H9 (cell line): ENCODE measurements around the gene KRT1. TPM values are rescaled to one million over a fixed set of nuclear protein-coding genes. Genes with fewer than 3 reads are reported as not detected.

Experiments used
- DNase-seq: peaks from one replicate; pipeline ENCODE4 v3.0.0-alpha.2; 2017
- H2AFZ ChIP-seq: one replicate; pipeline ENCODE4 v1.6.1; 2013; ENCODE audit warnings: mild to moderate bottlenecking, low read length, control low read depth, moderate library complexity
- H2AK5ac ChIP-seq: 2 replicates; pipeline ENCODE4 v1.6.1; 2013; ENCODE audit warnings: low read length, control low read depth, mixed read lengths; ENCODE audit not compliant: insufficient read length
- H2BK120ac ChIP-seq: one replicate; pipeline ENCODE4 v1.6.1; 2013; ENCODE audit warnings: low read depth, mild to moderate bottlenecking, low read length, control low read depth, inconsistent platforms; ENCODE audit not compliant: poor library complexity, severe bottlenecking
- H2BK12ac ChIP-seq: 2 replicates; pipeline ENCODE4 v1.6.1; 2013; ENCODE audit warnings: low read length, control low read depth, mixed read lengths, low read depth; ENCODE audit not compliant: insufficient read length
- H2BK15ac ChIP-seq: 2 replicates; pipeline ENCODE4 v1.6.1; 2013; ENCODE audit warnings: low read depth, low read length, control low read depth
- H2BK20ac ChIP-seq: one replicate; pipeline ENCODE4 v1.6.1; 2013; ENCODE audit warnings: low read depth, mild to moderate bottlenecking, low read length, control low read depth, inconsistent platforms; ENCODE audit not compliant: poor library complexity, severe bottlenecking
- H2BK5ac ChIP-seq: 2 replicates; pipeline ENCODE4 v1.6.1; 2013; ENCODE audit warnings: low read length, control low read depth, mixed read lengths; ENCODE audit not compliant: insufficient read length
- H3K14ac ChIP-seq: 2 replicates; pipeline ENCODE4 v1.6.1; 2013; ENCODE audit warnings: low read length, control low read depth; ENCODE audit not compliant: insufficient read depth
- H3K18ac ChIP-seq: 2 replicates; pipeline ENCODE4 v1.6.1; 2013; ENCODE audit warnings: low read depth, mild to moderate bottlenecking, mixed read lengths, low read length, control low read depth; ENCODE audit not compliant: insufficient read length
- H3K23ac ChIP-seq: 2 replicates; pipeline ENCODE4 v1.6.1; 2013; ENCODE audit warnings: low read length, control low read depth, mixed read lengths, low read depth; ENCODE audit not compliant: insufficient read length
- H3K23me2 ChIP-seq: 2 replicates; pipeline ENCODE4 v1.6.1; 2013; ENCODE audit warnings: low read depth, mild to moderate bottlenecking, mixed read lengths, low read length, control low read depth; ENCODE audit not compliant: insufficient read length, poor library complexity, severe bottlenecking
- H3K27ac ChIP-seq: 2 replicates; pipeline ENCODE4 v1.5.1; 2013; ENCODE audit warnings: low read length, control low read depth, mixed read lengths, low read depth; ENCODE audit not compliant: insufficient read length
- H3K27me3 ChIP-seq: 2 replicates; pipeline ENCODE4 v1.6.1; 2013; ENCODE audit warnings: low read length, control low read depth, inconsistent platforms; ENCODE audit not compliant: insufficient read depth
- H3K4ac ChIP-seq: 2 replicates; pipeline ENCODE4 v1.6.1; 2013; ENCODE audit warnings: low read depth, mild to moderate bottlenecking, control low read depth, inconsistent platforms, low read length, moderate library complexity
- H3K4me1 ChIP-seq: 2 replicates; pipeline ENCODE4 v1.6.1; 2013; ENCODE audit warnings: low read length, control low read depth, inconsistent platforms; ENCODE audit not compliant: insufficient read depth
- H3K4me2 ChIP-seq: 2 replicates; pipeline ENCODE4 v1.6.1; 2013; ENCODE audit warnings: low read length, control low read depth, mixed read lengths; ENCODE audit not compliant: insufficient read length, insufficient read depth
- H3K56ac ChIP-seq: 2 replicates; pipeline ENCODE4 v1.6.1; 2013; ENCODE audit warnings: low read depth, mild to moderate bottlenecking, mixed read lengths, low read length, control low read depth; ENCODE audit not compliant: insufficient read length
- H3K79me1 ChIP-seq: 2 replicates; pipeline ENCODE4 v1.6.1; 2013; ENCODE audit warnings: low read depth, mild to moderate bottlenecking, moderate library complexity, low read length, control low read depth, inconsistent platforms; ENCODE audit not compliant: insufficient read depth, poor library complexity, severe bottlenecking
- H3K79me2 ChIP-seq: 2 replicates; pipeline ENCODE4 v1.6.1; 2013; ENCODE audit warnings: low read length, control low read depth, inconsistent platforms; ENCODE audit not compliant: insufficient read depth
- H3K9ac ChIP-seq: 2 replicates; pipeline ENCODE4 v1.6.1; 2013; ENCODE audit warnings: low read length, control low read depth, mixed read lengths; ENCODE audit not compliant: insufficient read length; ENCODE audit errors: extremely low read depth
- H3K9me3 ChIP-seq: one replicate; pipeline ENCODE4 v1.6.1; 2013; ENCODE audit warnings: low read depth, low read length, inconsistent platforms; ENCODE audit not compliant: control insufficient read depth
- H3T11ph ChIP-seq: one replicate; pipeline ENCODE4 v1.6.1; 2013; ENCODE audit warnings: mild to moderate bottlenecking, low read length, control low read depth, inconsistent platforms
- H4K20me1 ChIP-seq: one replicate; pipeline ENCODE4 v1.6.1; 2013; ENCODE audit not compliant: control insufficient read depth, insufficient read length, insufficient read depth
- H4K5ac ChIP-seq: 2 replicates; pipeline ENCODE4 v1.6.1; 2013; ENCODE audit warnings: low read depth, mild to moderate bottlenecking, mixed read lengths, low read length, control low read depth; ENCODE audit not compliant: insufficient read length
- H4K8ac ChIP-seq: replicated peaks from 2 replicates; pipeline ENCODE4 v1.6.1; 2013; ENCODE audit warnings: low read length, control low read depth, mixed read lengths, low read depth; ENCODE audit not compliant: insufficient read length
- H4K91ac ChIP-seq: 2 replicates; pipeline ENCODE4 v1.6.1; 2013; ENCODE audit warnings: low read depth, mild to moderate bottlenecking, moderate library complexity, mixed read lengths, low read length, control low read depth; ENCODE audit not compliant: insufficient read length
- H3K27ac Mint-ChIP-seq, 3 experiments: 2 replicates in 2 of 3; 3 replicates in 1 of 3; pipeline ENCODE4 v1.8.0; 2020 to 2021; ENCODE audit warnings: mixed read lengths in 3 of 3, mild to moderate bottlenecking in 1 of 3, moderate library complexity in 1 of 3
- H3K27me3 Mint-ChIP-seq: 2 replicates; pipeline ENCODE4 v1.8.0; 2021; ENCODE audit warnings: low read depth, mild to moderate bottlenecking, moderate library complexity, mixed read lengths
- H3K36me3 Mint-ChIP-seq, 3 experiments: 2 replicates in 2 of 3; 3 replicates in 1 of 3; pipeline ENCODE4 v1.8.0; 2020 to 2021; ENCODE audit warnings: low read depth in 3 of 3, mixed read lengths in 3 of 3; ENCODE audit not compliant: insufficient read depth in 1 of 3
- H3K4me1 Mint-ChIP-seq, 2 experiments: 2 replicates each; pipeline ENCODE4 v1.8.0; 2020; ENCODE audit warnings: mixed read lengths in 2 of 2
- H3K4me3 Mint-ChIP-seq, 2 experiments: 2 replicates in 1 of 2; 3 replicates in 1 of 2; pipeline ENCODE4 v1.8.0; 2020 to 2021; ENCODE audit warnings: mild to moderate bottlenecking in 2 of 2, mixed read lengths in 2 of 2, moderate library complexity in 1 of 2
- H3K9me3 Mint-ChIP-seq, 2 experiments: 2 replicates in 1 of 2; 3 replicates in 1 of 2; pipeline ENCODE4 v1.8.0; 2020; ENCODE audit warnings: mild to moderate bottlenecking in 2 of 2, mixed read lengths in 2 of 2, moderate library complexity in 1 of 2
- WGBS: extraction: QIAGEN DNeasy Blood & Tissue Kit; methylation state at CpG from one replicate; pipeline ENCODE4 v1.1.7; 2013; ENCODE audit warnings: missing lambda C conversion rate, low lambda C conversion rate, mixed read lengths; ENCODE audit not compliant: insufficient read length; ENCODE audit errors: extremely low coverage; 5-methylcytosine and 5-hydroxymethylcytosine counted together
- total RNA-seq: library from RNA; stranded (reverse); gene quantifications from 2 replicates; pipeline ENCODE4 v1.2.1, GENCODE V29; 2021
- TF ChIP-seq, protein P1 (sequence below): fragments of 200-600 bp; sonication (generic); conservative IDR thresholded peaks from 3 replicates; pipeline ENCODE4 v1.8.0; 2021; ENCODE audit warnings: antibody characterized with exemption, mild to moderate bottlenecking

The KRT1 gene
- total RNA-seq, 1 experiment from 2014 or later = not detected

DNA sequence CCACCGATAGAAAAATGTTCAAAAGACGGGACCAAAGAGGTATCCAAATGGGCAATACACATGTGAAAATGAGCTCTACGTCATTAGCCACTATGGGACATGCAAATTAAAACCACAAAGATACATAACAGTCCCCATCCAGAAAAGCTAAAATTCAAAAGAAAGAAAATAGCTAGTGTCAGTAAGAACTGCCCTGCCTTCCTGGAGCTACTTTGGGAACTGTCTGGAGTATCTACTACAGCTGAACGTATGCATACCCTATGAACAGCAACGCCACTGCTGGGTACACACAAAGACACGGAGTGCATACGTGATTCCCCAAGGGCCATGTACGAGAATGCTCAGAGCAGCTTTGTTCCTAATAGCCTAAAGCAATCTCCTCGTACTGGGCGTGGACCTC, 48.9 kb upstream of the KRT1 start:
- H3K4me3 Mint-ChIP-seq = no peak overlapping the region
- Histone ChIP-seq H4K20me1 (no peaks in the 10 kb centered on the region), H3K18ac (no peak overlapping the region), H3K23ac (no peak overlapping the region), H4K8ac (no peak overlapping the region), H3K9me3 (no peaks in the 10 kb centered on the region), H3K14ac (no peak overlapping the region), H3K27ac (no peak overlapping the region), H4K91ac (no peak overlapping the region), H2BK120ac (no peak overlapping the region), H2BK12ac (no peak overlapping the region), H2BK15ac (no peak overlapping the region), H4K5ac (no peak overlapping the region), H3K79me2 (no peaks in the 10 kb centered on the region), H2AFZ (no peak overlapping the region), H3K9ac (no peak overlapping the region), H3K23me2 (no peaks in the 10 kb centered on the region), H2AK5ac (no peak overlapping the region), H3K56ac (no peak overlapping the region), H3T11ph (no peak overlapping the region), H3K4me2 (no peak overlapping the region), H3K79me1 (no peaks in the 10 kb centered on the region), H2BK20ac (no peak overlapping the region), H3K4ac (no peak overlapping the region), H3K4me1 (no peaks in the 10 kb centered on the region), H3K27me3 (no peaks in the 10 kb centered on the region; the same call in 1 of the 2 replicates), H2BK5ac (no peak overlapping the region)
- H3K9me3 Mint-ChIP-seq = peaks cover 0 to 11% of the 10 kb centered on the region in 2 experiments; a peak in 3 of 5 replicates
- WGBS = no CpG with 5 or more reads among the region's 10 CpGs
- no peak overlapping the region for H3K27ac Mint-ChIP-seq
- DNase-seq = no peak
- H3K27me3 Mint-ChIP-seq = peaks cover 53% of the 10 kb centered on the region
- TF ChIP-seq, protein P1, sequence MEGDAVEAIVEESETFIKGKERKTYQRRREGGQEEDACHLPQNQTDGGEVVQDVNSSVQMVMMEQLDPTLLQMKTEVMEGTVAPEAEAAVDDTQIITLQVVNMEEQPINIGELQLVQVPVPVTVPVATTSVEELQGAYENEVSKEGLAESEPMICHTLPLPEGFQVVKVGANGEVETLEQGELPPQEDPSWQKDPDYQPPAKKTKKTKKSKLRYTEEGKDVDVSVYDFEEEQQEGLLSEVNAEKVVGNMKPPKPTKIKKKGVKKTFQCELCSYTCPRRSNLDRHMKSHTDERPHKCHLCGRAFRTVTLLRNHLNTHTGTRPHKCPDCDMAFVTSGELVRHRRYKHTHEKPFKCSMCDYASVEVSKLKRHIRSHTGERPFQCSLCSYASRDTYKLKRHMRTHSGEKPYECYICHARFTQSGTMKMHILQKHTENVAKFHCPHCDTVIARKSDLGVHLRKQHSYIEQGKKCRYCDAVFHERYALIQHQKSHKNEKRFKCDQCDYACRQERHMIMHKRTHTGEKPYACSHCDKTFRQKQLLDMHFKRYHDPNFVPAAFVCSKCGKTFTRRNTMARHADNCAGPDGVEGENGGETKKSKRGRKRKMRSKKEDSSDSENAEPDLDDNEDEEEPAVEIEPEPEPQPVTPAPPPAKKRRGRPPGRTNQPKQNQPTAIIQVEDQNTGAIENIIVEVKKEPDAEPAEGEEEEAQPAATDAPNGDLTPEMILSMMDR = no peak
- no peaks in the 10 kb centered on the region for H3K36me3 Mint-ChIP-seq
- no peaks in the 10 kb centered on the region for H3K4me1 Mint-ChIP-seq
